Measurements from ENCODE around the gene CUL7. TPM values are rescaled to one million over a fixed set of nuclear protein-coding genes. Genes with fewer than 3 reads are reported as not detected.
"Not testable (repeated sequence)": the region's sequence is repeated elsewhere in the genome, so short reads cannot be mapped to it uniquely, and the experiment has no call there.

The CUL7 gene
- total RNA-seq, 2 experiments from 2014 or later: 13.9 TPM

DNA sequence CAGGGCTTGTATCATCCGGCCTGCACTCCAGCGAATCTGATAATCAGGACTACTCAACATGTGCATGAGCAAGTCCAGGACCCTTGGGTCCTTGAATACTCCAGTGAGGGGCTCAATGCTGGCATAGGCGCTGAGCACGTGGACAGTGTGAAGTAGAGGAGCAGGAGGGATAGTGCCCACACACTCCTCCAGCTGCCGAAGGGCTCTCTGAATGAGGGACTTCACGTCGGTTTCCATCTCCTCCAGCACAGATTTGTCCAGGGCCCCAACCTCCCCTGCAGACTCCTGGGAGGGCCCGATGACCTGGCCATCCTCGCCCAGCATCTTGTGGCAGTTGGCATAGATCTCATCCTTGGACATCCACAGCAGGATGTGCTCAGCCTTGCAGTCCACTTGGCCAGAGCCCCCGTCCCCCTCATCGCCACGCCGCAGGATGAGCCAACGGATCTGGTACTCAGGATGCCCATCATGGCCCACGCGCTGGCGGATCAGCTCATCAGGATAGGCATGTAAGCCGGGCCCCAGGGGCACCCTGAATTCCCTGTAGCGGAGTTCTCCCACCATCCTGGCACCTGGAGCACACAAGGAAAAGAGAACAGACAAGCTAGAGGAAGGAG is 1.3 kb downstream of the CUL7 start:
- Mint-ChIP-seq H3K4me3 (peak overlapping the region; percentile 93), H3K4me1 (ENCODE audit: low read depth) (peaks cover 32% of the 10 kb centered on the region)

DNA sequence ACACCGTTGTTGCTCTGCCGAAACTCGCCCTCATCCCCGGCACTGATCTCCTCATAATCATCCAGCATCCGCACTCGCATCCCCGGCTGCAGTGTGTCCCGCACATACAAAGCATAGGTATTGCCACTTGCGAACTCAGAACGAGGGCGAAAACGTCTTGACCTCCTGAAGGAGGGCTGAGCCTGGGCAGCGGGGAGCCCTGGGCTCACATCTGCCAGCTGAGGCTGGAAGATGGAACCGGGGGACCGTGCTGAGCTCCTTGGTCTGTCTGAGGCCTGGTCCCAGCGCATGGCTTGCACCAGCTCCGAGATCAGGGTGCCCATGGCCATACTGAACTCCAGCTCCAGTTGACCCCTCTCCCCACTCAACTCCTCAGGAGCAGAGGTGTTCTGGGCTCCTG is 2.7 kb downstream of the CUL7 start:
- intact Hi-C loops (cut with micrococcal nuclease): loop anchor here (10.0 kb wide), 1 partner anchor 146 kb away; no protein-coding TSS in a partner anchor
- Mint-ChIP-seq H3K27ac (peak overlapping the region; percentile 11), H3K36me3 (ENCODE audit: low read depth) (peaks cover 33% of the 10 kb centered on the region), H3K4me3 (no peak overlapping the region), H3K4me1 (ENCODE audit: low read depth) (peaks cover 28% of the 10 kb centered on the region), H3K9me3 (no peaks in the 10 kb centered on the region), H3K27me3 (no peaks in the 10 kb centered on the region)
- TF ChIP-seq CTCF (IDR thresholded peaks at IDR 0.05): no peak
- DNase-seq (no peak), ATAC-seq (no peak)
- POLR2A ChIA-PET: interaction anchor here (0.9 to 1.8 kb wide), 2 partner anchors 9 to 30 kb away, joined by 3 to 5 read pairs; no protein-coding TSS in a partner anchor
- CTCF ChIA-PET: interaction anchor here (2.4 kb wide), 1 partner anchor 93 kb away, joined by 11 read pairs; no protein-coding TSS in a partner anchor

More for the DNA sequence above, 1.3 kb downstream of the CUL7 start:
- Mint-ChIP-seq H3K36me3 (ENCODE audit: low read depth) (peaks cover 32% of the 10 kb centered on the region), H3K27ac (peak overlapping the region; percentile 96), H3K27me3 (no peaks in the 10 kb centered on the region), H3K9me3 (no peaks in the 10 kb centered on the region)
- no peak for DNase-seq
- no peak for ATAC-seq
- intact Hi-C loops (cut with micrococcal nuclease): loop anchor here (10.0 kb wide), 1 partner anchor 148 kb away; no protein-coding TSS in a partner anchor
- no peak for TF ChIP-seq CTCF (IDR thresholded peaks at IDR 0.05)
- ChIA-PET CTCF (interaction anchor here (2.4 kb wide), 1 partner anchor 92 kb away, joined by 11 read pairs; no protein-coding TSS in a partner anchor), POLR2A (interaction anchor here (1.1 to 1.8 kb wide), 3 partner anchors 10 to 169 kb away, joined by 3 to 5 read pairs (median 3); no protein-coding TSS in a partner anchor)

GRCh38 chr6:43047998-43048397 is 5.7 kb downstream of the CUL7 start:
- intact Hi-C loops (cut with micrococcal nuclease): no loop called here
- ChIA-PET POLR2A (interaction anchor here (0.9 kb wide), 1 partner anchor 16 kb away, joined by 3 read pairs; no protein-coding TSS in a partner anchor), CTCF (interaction anchor here (1.0 to 2.2 kb wide), 3 partner anchors 9 to 96 kb away, joined by 3 to 7 read pairs (median 3); no protein-coding TSS in a partner anchor)
- Mint-ChIP-seq H3K9me3 (no peaks in the 10 kb centered on the region), H3K4me1 (ENCODE audit: low read depth) (peaks cover 20% of the 10 kb centered on the region), H3K4me3 (no peak overlapping the region), H3K27ac (no peak overlapping the region), H3K36me3 (ENCODE audit: low read depth) (peaks cover 18% of the 10 kb centered on the region), H3K27me3 (no peaks in the 10 kb centered on the region)
- DNase-seq (no peak), ATAC-seq (no peak)
- TF ChIP-seq CTCF (IDR thresholded peaks at IDR 0.05): no peak

DNA sequence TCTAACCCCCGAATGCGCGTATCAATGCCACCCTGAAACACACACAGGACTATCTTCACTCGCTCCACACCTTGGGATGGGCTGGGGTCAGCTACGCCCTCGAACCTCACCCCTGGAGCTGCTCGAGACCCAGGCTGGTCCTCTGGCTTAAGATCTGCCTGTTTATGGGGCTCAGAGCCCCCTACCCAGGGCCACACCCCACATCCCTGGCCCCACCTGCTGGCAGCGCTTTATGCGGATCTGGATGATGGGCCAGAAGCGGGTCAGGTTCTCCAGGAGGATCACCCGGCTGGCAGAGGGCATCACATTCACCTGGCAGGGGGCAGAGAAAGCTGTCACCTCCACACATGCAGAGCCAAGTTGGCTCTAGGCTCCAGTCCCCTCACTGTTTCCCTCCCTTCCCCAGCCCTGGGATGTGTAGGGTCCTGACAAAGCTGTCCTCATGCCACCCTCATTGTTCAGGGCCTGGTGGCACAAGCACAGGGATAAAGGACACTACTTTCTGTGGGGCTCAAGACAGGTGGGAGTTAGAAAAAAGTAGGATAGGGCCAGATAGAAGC is 8.2 kb downstream of the CUL7 start:
- POLR2A ChIA-PET: interaction anchor here (0.6 kb wide), 2 partner anchors 43 to 66 kb away, joined by 3 read pairs; no protein-coding TSS in a partner anchor
- no peaks in the 10 kb centered on the region for H3K27me3 Mint-ChIP-seq
- intact Hi-C loops (cut with micrococcal nuclease): no loop called here
- TF ChIP-seq CTCF (IDR thresholded peaks at IDR 0.05): no peak
- H3K27ac Mint-ChIP-seq: no peak overlapping the region
- DNase-seq (no peak), ATAC-seq (no peak)
- peaks cover under 1% of the 10 kb centered on the region for H3K4me1 Mint-ChIP-seq (ENCODE audit: low read depth)
- no peaks in the 10 kb centered on the region for H3K9me3 Mint-ChIP-seq
- H3K36me3 Mint-ChIP-seq (ENCODE audit: low read depth): peaks cover 18% of the 10 kb centered on the region
- no peak overlapping the region for H3K4me3 Mint-ChIP-seq
- CTCF ChIA-PET: no interaction called here

DNA sequence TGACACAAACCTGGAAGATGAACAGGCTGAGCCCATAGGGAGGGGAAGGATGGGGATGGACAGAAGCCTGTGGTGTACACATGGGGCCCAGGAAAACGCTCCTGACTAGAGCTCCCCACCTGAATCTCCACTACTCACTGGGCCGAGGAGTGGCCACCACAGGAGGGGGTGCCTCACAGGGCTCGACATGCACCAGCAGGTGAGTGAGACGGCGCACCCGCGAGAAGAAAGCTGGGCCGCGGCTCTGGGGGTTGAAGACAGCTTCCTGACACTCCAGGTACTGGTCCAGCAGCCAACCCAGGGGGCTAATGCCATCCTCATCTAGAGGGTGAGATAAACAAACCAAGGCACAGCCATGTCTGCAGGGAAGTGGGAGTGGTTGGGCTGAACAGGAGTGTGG is 10.3 kb downstream of the CUL7 start:
- TF ChIP-seq CTCF (IDR thresholded peaks at IDR 0.05): no peak
- DNase-seq: no peak
- Mint-ChIP-seq H3K27ac (no peak overlapping the region), H3K27me3 (no peaks in the 10 kb centered on the region), H3K4me1 (ENCODE audit: low read depth) (no peaks in the 10 kb centered on the region), H3K36me3 (ENCODE audit: low read depth) (peaks cover 18% of the 10 kb centered on the region), H3K9me3 (no peaks in the 10 kb centered on the region), H3K4me3 (no peak overlapping the region)
- intact Hi-C loops (cut with micrococcal nuclease): no loop called here
- POLR2A ChIA-PET: no interaction called here
- ATAC-seq: no peak
- CTCF ChIA-PET: no interaction called here

DNA sequence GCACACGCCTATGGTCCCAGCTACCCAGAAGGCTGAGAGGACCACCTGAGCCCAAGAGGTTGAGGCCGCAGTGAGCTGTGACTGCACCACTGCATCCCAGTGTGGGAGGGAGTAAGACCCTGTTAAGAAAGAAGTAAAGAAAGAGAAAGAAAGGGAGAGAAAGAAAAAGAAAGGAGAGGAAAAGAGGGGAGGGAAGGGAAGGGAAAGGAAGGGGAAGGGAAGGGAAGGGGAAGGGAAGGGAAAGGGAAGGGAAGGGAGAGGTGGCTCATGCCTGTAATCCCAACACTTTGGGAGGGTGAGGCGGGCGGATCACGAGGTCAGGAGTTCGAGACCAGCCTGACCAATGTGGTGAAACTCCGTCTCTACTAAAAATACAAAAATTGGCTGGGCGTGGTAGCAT is 12.2 kb downstream of the CUL7 start:
- intact Hi-C loops (cut with micrococcal nuclease); CTCF ChIA-PET; H3K27me3 Mint-ChIP-seq; H3K9me3 Mint-ChIP-seq; DNase-seq; H3K27ac Mint-ChIP-seq; H3K4me3 Mint-ChIP-seq; ATAC-seq; H3K4me1 Mint-ChIP-seq (ENCODE audit: low read depth): not testable (repeated sequence)
- POLR2A ChIA-PET: interaction anchor here (1.5 kb wide), 2 partner anchors 10 to 13 kb away, joined by 5 to 6 read pairs; partner anchors contain the start of gene CUL7
- peaks cover 17% of the 10 kb centered on the region for H3K36me3 Mint-ChIP-seq (ENCODE audit: low read depth)

Measured in activated CD8-positive, alpha-beta T cell treated with anti-CD3 and anti-CD28 coated beads for 36 hours (primary cell).